Measurements from ENCODE around the gene HLA-DRB5. TPM values are rescaled to one million over a fixed set of nuclear protein-coding genes. Genes with fewer than 3 reads are reported as not detected.
"Not testable (repeated sequence)": the region's sequence is repeated elsewhere in the genome, so short reads cannot be mapped to it uniquely, and the experiment has no call there.

Gene HLA-DRB5
- total and polyA plus RNA-seq, 2 donors: 3.4 to 3.8 TPM

DNA sequence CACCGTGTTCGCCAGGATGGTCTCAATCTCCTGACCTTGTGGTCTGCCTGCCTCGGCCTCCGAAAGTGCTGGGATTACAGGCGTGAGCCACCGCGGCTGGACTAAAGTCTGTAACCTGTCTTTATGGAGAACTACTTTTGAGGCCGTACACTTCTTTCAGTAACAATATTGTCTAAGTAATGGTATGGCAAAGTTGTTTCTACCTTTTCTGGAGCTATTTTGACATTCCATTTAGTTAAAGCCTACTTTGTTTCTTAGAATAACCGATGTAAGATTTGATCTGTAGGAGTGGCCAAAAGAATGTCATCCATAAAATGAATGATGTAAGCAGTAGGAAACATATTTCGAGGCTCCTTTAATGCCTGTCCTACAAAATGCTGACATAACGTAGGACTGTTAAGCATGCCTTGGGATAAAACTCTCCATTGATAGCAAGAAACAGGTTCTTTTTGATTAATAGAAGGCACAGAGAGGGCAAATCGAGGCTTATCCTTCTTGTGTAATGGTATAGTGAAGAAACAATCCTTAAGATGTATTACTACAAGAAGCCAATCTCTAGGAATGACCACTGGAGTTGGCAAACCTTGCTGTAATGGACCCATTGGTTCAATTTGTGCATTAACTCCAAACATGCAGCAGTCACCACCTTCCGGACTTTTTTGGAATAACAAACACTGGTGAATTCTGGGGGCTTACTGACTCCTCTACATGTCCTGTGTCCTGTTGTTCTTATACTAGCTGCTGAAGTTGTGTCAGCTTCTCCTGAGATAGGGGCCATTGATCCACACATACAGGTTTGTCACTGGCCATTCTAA is 54.5 kb downstream of the HLA-DRB5 start:
- no peak for DNase-seq (ENCODE audit: extremely low spot score)
- no peaks in the 10 kb centered on the region for H3K4me1 ChIP-seq (ENCODE audit: insufficient read depth)
- no peak overlapping the region for H3K27ac ChIP-seq (ENCODE audit: low read depth)
- H3K4me3 ChIP-seq (ENCODE audit: low read depth, low read length): no peak overlapping the region
- WGBS: 72% methylated on average over 13 of the region's 13 CpGs
- no peaks in the 10 kb centered on the region for H3K36me3 ChIP-seq (ENCODE audit: insufficient read depth)

DNA sequence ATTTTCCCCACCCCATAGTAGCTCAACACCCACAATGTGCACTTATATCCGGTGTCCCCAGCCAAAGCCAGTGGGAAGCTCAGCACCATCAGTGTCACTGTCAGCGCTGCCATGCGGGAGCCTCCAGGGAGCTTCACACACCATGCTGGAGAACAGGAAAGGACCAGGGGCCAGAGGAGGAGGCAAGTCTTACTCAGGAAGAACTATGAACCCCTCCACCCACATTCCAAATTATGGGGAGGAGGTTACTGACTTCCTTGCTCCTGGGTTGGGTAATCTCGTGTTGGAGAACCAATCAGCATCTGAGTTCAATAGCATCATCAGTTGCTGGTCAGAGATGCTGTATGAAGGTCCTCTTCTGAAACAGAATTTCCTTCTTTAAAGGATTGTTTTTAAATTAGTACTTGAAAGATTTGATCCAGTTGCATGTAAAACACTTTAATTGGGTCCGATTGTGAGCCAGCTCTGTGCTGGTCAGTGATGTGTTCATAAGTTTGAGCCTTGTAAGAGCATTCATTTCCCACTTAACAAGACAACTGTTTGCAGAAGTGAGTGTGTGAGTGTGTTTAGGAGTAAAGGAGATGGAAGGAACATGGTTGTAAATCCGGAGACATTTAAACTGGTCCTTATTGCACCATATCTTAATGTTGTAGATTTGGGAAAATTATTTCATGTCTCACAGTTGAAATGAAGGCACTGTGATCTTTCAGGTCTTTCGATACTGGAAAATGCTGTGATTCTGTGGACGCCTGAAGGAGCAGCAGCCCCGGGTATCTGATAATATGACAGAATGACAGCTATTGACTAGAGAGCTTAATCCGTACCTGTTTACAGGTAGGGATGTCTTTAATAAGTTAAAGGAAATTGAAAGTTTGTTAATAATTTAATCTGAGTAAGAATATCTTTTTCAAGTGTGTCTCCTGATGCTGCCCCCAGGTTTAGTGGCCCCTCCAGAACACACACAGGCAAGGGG is 56.4 kb downstream of the HLA-DRB5 start:
- not testable (repeated sequence) for H3K27ac ChIP-seq (ENCODE audit: low read depth); DNase-seq (ENCODE audit: extremely low spot score); H3K4me3 ChIP-seq (ENCODE audit: low read depth, low read length); H3K4me1 ChIP-seq (ENCODE audit: insufficient read depth); H3K36me3 ChIP-seq (ENCODE audit: insufficient read depth)
- WGBS: 48% methylated on average over 10 of the region's 10 CpGs

- no peak for DNase-seq (ENCODE audit: extremely low spot score)
- no peak overlapping the region for H3K4me3 ChIP-seq (ENCODE audit: low read depth, low read length)
- no peak overlapping the region for H3K27ac ChIP-seq (ENCODE audit: low read depth)
- no peaks in the 10 kb centered on the region for H3K4me1 ChIP-seq (ENCODE audit: insufficient read depth)
- WGBS: 52% methylated on average over 5 of the region's 5 CpGs
- H3K36me3 ChIP-seq (ENCODE audit: insufficient read depth): no peaks in the 10 kb centered on the region
These were observed 57.2 kb downstream of the HLA-DRB5 start for GRCh38 chr6:32472781-32473375.

- WGBS: 24% methylated on average over 3 of the region's 5 CpGs
- H3K4me1 ChIP-seq (ENCODE audit: insufficient read depth); H3K4me3 ChIP-seq (ENCODE audit: low read depth, low read length); H3K27ac ChIP-seq (ENCODE audit: low read depth); H3K36me3 ChIP-seq (ENCODE audit: insufficient read depth); DNase-seq (ENCODE audit: extremely low spot score): not testable (repeated sequence)
These were observed 62.2 kb downstream of the HLA-DRB5 start for GRCh38 chr6:32467743-32468503.

Small RNAs within 50 kb of the gene (small RNA-seq; reads per million reads assigned to genes)
- not detected for gene RNU1-61P

Other genes with a start within 250 kb of the HLA-DRB5 start
- not detected for gene TSBP1, start 158.4 kb downstream of the HLA-DRB5 start, total RNA-seq
- gene TSBP1, start 158.4 kb downstream of the HLA-DRB5 start, polyA plus RNA-seq: not detected
- not detected for gene BTNL2, start 123.1 kb downstream of the HLA-DRB5 start, total RNA-seq
- not detected for gene BTNL2, start 123.1 kb downstream of the HLA-DRB5 start, polyA plus RNA-seq
- 93.9 TPM for gene HLA-DRA, start 90.4 kb downstream of the HLA-DRB5 start, total RNA-seq
- gene HLA-DRA, start 90.4 kb downstream of the HLA-DRB5 start, polyA plus RNA-seq: 272 TPM
- gene HLA-DRB1, start 59.6 kb upstream of the HLA-DRB5 start, total RNA-seq: 10.2 TPM
- gene HLA-DRB1, start 59.6 kb upstream of the HLA-DRB5 start, polyA plus RNA-seq: 107 TPM
- gene HLA-DQA1, start 107.1 kb upstream of the HLA-DRB5 start, total RNA-seq: 16.0 TPM
- 41.8 TPM for gene HLA-DQA1, start 107.1 kb upstream of the HLA-DRB5 start, polyA plus RNA-seq
- gene HLA-DQB1, start 136.4 kb upstream of the HLA-DRB5 start, total RNA-seq: 4.0 TPM
- 36.1 TPM for gene HLA-DQB1, start 136.4 kb upstream of the HLA-DRB5 start, polyA plus RNA-seq
- 0.95 TPM for gene HLA-DQA2, start 211.1 kb upstream of the HLA-DRB5 start, total RNA-seq
- not detected for gene HLA-DQA2, start 211.1 kb upstream of the HLA-DRB5 start, polyA plus RNA-seq
- 0.21 TPM for gene HLA-DQB2, start 233.2 kb upstream of the HLA-DRB5 start, total RNA-seq
- gene HLA-DQB2, start 233.2 kb upstream of the HLA-DRB5 start, polyA plus RNA-seq: 0.10 TPM